ENCODE measurements around the gene HTR3E.

The HTR3E gene

GRCh38 chr3:184134746-184135148, 37.9 kb downstream of the HTR3E start:
- H3K4me3 ChIP-seq (ENCODE audit: low read length) = peak overlapping the region; percentile 91
- H3K9me2 ChIP-seq (replicated peaks; ENCODE audit: control insufficient read depth, low read length) = no peaks in the 10 kb centered on the region
- no peaks in the 10 kb centered on the region for H3K9me3 ChIP-seq (ENCODE audit: control insufficient read depth, insufficient read depth, low read length)
- H3K79me2 ChIP-seq (ENCODE audit: control insufficient read depth, low read length) = peaks cover 58% of the 10 kb centered on the region
- TF ChIP-seq CTCF (IDR thresholded peaks at IDR 0.05; ENCODE audit: low read depth, low read length, poor library complexity, severe bottlenecking) (no peak), EZH2phosphoT487 (IDR thresholded peaks at IDR 0.05; ENCODE audit: borderline replicate concordance, low read length) (no peak)
- 0 out of 2 replicates have a peak, but pooled peaks cover 5% of the 10 kb centered on the region for H4K20me1 ChIP-seq (ENCODE audit: control insufficient read depth, insufficient read depth, low read depth, low read length)
- H3K4me1 ChIP-seq (ENCODE audit: control insufficient read depth, low read length) = peaks cover 20% of the 10 kb centered on the region
- H3F3A ChIP-seq (ENCODE audit: control insufficient read depth, insufficient read depth) = 0 out of 2 replicates have a peak, but pooled peaks cover 7% of the 10 kb centered on the region
- H3K36me3 ChIP-seq (ENCODE audit: control insufficient read depth, low read length) = peaks cover 35% of the 10 kb centered on the region
- H3K27me3 ChIP-seq (ENCODE audit: control insufficient read depth, low read length) = no peaks in the 10 kb centered on the region
- H3K4me2 ChIP-seq (ENCODE audit: low read length) = peak overlapping the region; percentile 92
- H3K27ac ChIP-seq (ENCODE audit: low read depth, low read length) = peak overlapping the region; percentile 44

DNA sequence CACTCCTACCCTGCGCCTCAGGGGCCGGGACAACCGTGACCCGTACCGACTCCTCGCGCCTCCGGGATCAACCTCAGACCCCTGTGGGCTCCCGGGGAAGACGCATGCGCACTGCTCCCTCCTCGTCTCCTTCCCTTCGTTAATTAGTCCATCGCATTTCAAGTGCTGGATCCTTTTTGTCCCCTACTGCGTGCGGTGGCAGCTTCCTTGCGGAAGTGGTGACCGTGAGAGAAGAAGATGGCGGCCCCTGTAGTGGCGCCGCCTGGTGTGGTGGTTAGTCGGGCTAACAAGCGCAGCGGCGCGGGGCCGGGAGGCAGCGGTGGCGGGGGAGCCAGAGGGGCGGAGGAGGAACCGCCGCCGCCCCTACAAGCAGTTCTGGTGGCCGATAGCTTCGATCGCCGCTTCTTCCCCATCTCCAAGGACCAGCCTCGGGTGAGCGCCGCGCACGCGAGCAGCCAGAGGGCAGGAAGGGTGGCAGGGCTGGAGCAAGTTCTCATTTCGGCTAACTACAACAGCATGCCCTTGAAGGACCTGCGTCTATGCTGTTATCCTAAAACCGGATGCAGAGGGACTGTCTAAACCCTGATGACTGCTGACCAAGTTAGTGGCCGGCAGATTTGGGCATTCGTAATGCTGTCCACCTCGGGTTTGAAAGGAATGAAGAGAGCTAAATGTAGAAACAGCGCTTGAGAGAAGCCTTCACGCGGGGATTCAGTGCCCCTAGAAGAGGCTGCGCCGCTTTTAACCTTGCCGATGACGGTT, 38.5 kb downstream of the HTR3E start, which contains the start of gene EIF2B5:
EIF2B5 (plus strand) TSS at position 210 of the 762 bp plus-strand sequence; CDS start at position 238, 28 bp downstream.
- peak; percentile 47 for TF ChIP-seq CTCF (IDR thresholded peaks at IDR 0.05; ENCODE audit: low read depth, low read length, poor library complexity, severe bottlenecking)
- TF ChIP-seq EZH2phosphoT487 (IDR thresholded peaks at IDR 0.05; ENCODE audit: borderline replicate concordance, low read length) = no peak
- H3K36me3 ChIP-seq (ENCODE audit: control insufficient read depth, low read length) = peaks cover 40% of the 10 kb centered on the region
- peak within 1 kb of the TSS; percentile 92 for H3K4me2 ChIP-seq (ENCODE audit: low read length)
- no peaks in the 10 kb centered on the region for H3K9me2 ChIP-seq (replicated peaks; ENCODE audit: control insufficient read depth, low read length)
- H3K4me3 ChIP-seq (ENCODE audit: low read length) = peak within 1 kb of the TSS; percentile 91
- 0 out of 2 replicates have a peak, but pooled peaks cover 5% of the 10 kb centered on the region for H4K20me1 ChIP-seq (ENCODE audit: control insufficient read depth, insufficient read depth, low read depth, low read length)
- H3K4me1 ChIP-seq (ENCODE audit: control insufficient read depth, low read length) = peaks cover 20% of the 10 kb centered on the region
- H3K79me2 ChIP-seq (ENCODE audit: control insufficient read depth, low read length) = peaks cover 62% of the 10 kb centered on the region
- H3K27me3 ChIP-seq (ENCODE audit: control insufficient read depth, low read length) = no peaks in the 10 kb centered on the region
- H3F3A ChIP-seq (ENCODE audit: control insufficient read depth, insufficient read depth) = 0 out of 2 replicates have a peak, but pooled peaks cover 7% of the 10 kb centered on the region
- H3K9me3 ChIP-seq (ENCODE audit: control insufficient read depth, insufficient read depth, low read length) = no peaks in the 10 kb centered on the region
- peak within 1 kb of the TSS; percentile 44 for H3K27ac ChIP-seq (ENCODE audit: low read depth, low read length)

GRCh38 chr3:184135911-184136260, 39.0 kb downstream of the HTR3E start:
- H3K36me3 ChIP-seq (ENCODE audit: control insufficient read depth, low read length) = peaks cover 46% of the 10 kb centered on the region
- no peak for TF ChIP-seq EZH2phosphoT487 (IDR thresholded peaks at IDR 0.05; ENCODE audit: borderline replicate concordance, low read length)
- TF ChIP-seq CTCF (IDR thresholded peaks at IDR 0.05; ENCODE audit: low read depth, low read length, poor library complexity, severe bottlenecking) = no peak
- 0 out of 2 replicates have a peak, but pooled peaks cover 7% of the 10 kb centered on the region for H3F3A ChIP-seq (ENCODE audit: control insufficient read depth, insufficient read depth)
- no peaks in the 10 kb centered on the region for H3K9me2 ChIP-seq (replicated peaks; ENCODE audit: control insufficient read depth, low read length)
- H3K9me3 ChIP-seq (ENCODE audit: control insufficient read depth, insufficient read depth, low read length) = no peaks in the 10 kb centered on the region
- H3K27ac ChIP-seq (ENCODE audit: low read depth, low read length) = peak overlapping the region; percentile 44
- peaks cover 68% of the 10 kb centered on the region for H3K79me2 ChIP-seq (ENCODE audit: control insufficient read depth, low read length)
- H3K4me3 ChIP-seq (ENCODE audit: low read length) = peak overlapping the region; percentile 91
- H3K4me1 ChIP-seq (ENCODE audit: control insufficient read depth, low read length) = peaks cover 20% of the 10 kb centered on the region
- H3K4me2 ChIP-seq (ENCODE audit: low read length) = peak overlapping the region; percentile 92
- H3K27me3 ChIP-seq (ENCODE audit: control insufficient read depth, low read length) = no peaks in the 10 kb centered on the region
- 0 out of 2 replicates have a peak, but pooled peaks cover 5% of the 10 kb centered on the region for H4K20me1 ChIP-seq (ENCODE audit: control insufficient read depth, insufficient read depth, low read depth, low read length)

Measured in DOHH2 (cell line).